GM12875 (cell line): ENCODE results near the gene HOXC9.

Experiments used
- H3K4me3 ChIP-seq: one replicate; pipeline ENCODE4 v1.5.1; 2011; ENCODE audit warnings: low read depth, low read length, control low read depth
- TF ChIP-seq, protein P1 (sequence below): IDR thresholded peaks from 2 replicates; pipeline ENCODE4 v1.5.1; 2011; ENCODE audit warnings: low read depth, mild to moderate bottlenecking, control low read depth, inconsistent platforms, low read length, moderate library complexity, borderline replicate concordance; ENCODE audit not compliant: insufficient read depth

HOXC9 gene

DNA sequence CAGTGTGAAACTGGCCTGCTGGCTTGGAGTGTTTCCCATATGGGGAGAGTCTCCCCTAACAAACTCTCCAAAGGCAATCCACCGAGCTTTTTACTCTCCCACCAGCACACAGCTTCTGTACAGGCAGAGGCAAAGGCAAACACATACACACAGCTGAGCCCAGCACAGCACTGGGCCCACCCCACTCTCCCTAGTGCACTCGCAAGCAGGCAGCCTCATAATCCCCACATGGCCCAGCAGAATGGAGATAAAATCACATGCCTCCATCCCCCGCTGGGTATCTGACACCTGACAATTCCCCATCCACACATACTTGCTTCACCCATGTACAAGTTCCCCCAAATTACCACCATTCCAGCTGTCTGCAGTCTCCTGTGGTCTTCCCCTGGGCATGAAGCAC, 41.8 kb upstream of the HOXC9 start:
- TF ChIP-seq, protein P1, sequence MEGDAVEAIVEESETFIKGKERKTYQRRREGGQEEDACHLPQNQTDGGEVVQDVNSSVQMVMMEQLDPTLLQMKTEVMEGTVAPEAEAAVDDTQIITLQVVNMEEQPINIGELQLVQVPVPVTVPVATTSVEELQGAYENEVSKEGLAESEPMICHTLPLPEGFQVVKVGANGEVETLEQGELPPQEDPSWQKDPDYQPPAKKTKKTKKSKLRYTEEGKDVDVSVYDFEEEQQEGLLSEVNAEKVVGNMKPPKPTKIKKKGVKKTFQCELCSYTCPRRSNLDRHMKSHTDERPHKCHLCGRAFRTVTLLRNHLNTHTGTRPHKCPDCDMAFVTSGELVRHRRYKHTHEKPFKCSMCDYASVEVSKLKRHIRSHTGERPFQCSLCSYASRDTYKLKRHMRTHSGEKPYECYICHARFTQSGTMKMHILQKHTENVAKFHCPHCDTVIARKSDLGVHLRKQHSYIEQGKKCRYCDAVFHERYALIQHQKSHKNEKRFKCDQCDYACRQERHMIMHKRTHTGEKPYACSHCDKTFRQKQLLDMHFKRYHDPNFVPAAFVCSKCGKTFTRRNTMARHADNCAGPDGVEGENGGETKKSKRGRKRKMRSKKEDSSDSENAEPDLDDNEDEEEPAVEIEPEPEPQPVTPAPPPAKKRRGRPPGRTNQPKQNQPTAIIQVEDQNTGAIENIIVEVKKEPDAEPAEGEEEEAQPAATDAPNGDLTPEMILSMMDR: no peak
- H3K4me3 ChIP-seq: no peak overlapping the region

DNA sequence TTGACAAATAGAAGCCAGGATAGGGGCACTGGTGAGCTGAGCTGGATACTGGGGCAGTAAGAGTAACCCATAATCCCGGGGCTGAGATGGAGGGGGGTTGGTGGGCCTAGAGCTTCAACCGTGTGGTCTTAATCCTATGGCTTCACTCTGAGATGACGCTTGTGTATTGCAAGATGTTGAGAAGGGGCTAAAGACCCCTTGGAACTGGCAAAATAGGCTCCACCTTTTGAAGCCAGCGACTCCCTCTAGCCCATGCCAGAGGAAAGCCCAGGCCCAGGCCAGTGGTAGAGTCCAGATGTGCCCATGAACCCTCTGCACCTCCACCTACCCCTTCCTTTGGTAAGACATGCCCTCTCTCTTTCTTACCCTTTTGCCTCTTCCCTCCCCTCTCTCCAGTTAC, 40.6 kb upstream of the HOXC9 start:
- TF ChIP-seq, protein P1: no peak

DNA sequence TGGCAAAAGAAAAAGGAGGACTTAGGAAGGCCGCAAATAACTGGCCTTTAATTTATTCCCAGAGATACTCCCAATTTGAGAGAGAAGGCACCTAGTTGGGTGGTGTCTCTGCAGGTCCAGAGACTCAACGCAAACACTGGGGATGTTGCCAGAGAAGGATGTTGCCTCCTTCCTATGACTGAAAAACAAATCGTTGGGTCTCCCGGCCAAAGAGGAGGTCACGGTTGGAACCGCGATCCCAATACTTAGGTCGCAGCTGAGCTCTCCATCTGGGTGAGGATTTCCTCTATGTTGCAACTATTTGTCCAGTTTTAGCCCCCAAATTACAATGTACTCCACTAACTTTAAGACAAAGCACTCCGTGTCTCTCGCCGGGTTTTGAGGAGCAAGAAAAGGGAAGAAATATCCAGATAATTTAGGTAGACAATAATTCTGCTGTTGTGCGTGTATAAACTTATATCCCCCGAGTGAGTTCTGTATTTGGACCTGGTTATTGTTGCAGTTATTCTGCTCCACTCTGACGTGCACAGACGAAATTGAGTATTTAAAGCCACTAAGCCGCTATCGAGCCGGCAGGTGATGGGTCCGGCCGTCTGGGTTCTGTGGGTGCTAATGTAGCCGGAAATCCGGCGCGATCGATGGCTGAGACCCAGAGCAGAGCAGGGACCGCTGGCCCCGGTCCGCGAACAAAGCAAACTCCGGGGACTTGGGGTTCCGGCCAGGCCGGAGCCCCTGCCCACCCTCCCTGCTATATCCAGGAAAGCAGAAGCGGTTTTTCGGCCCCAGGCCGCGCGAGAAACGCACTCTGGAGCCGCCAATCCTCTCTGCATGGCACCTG, 39.6 kb upstream of the HOXC9 start:
- no peak overlapping the region for H3K4me3 ChIP-seq
- TF ChIP-seq, protein P1: no peak

More for the DNA sequence above, 40.6 kb upstream of the HOXC9 start:
- no peak overlapping the region for H3K4me3 ChIP-seq

DNA sequence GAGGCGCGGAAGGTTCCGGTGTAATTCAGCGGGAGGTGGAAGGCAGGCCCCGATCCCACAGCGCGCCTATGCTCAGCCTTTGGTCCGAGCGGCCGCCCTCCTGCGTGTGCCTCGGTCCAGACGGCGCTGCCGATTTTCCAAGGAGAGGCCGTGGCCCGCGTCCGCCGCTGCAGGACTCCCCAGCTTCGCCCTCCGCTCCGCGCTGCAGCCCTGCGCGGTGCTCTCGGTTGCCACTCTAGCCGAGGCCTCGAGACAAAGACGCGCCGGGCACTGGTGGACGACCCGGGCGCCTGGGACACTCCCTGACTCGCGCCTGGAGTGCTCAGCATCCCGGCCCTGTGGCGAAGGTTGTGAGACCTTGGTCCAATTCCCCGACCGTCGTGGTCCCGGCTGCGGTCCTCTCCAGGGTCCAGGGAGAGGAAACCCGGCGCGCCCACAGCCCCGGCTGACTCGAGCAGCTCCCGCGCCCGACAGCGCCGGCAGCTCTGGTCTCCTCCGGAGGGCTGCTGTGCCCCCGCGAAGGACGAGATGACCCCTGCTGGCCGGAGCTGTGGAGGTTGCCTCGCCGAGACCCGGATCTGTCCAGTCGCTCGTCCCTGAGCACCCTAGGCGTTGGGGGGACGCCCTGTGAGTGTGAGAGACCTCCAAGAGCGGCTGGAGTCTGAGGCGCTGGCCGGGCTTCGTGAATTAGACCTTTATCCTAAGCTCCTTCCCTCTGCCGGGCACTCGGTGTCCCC, 38.8 kb upstream of the HOXC9 start:
- H3K4me3 ChIP-seq: no peak overlapping the region
- TF ChIP-seq, protein P1: no peak

DNA sequence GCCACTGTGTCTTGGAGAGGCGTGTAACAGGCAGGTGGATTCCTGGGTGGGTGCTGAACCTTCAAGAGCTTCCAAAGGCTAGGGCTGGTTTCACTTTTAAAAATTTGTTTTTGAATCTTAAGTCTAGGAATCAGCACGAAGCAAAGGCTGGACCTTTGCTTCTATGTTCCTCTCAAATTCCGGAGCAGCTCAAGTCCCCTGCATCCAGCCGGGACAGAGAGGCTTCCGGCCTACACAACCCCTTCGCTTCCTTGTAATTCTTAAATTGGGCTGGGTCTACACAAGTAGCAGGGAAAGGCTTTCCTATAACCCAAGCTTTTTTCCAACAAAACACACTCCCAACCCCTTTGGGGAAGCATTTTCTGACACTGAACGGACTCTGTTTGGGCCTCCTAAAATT, 37.0 kb upstream of the HOXC9 start:
- TF ChIP-seq, protein P1: no peak
- no peak overlapping the region for H3K4me3 ChIP-seq

DNA sequence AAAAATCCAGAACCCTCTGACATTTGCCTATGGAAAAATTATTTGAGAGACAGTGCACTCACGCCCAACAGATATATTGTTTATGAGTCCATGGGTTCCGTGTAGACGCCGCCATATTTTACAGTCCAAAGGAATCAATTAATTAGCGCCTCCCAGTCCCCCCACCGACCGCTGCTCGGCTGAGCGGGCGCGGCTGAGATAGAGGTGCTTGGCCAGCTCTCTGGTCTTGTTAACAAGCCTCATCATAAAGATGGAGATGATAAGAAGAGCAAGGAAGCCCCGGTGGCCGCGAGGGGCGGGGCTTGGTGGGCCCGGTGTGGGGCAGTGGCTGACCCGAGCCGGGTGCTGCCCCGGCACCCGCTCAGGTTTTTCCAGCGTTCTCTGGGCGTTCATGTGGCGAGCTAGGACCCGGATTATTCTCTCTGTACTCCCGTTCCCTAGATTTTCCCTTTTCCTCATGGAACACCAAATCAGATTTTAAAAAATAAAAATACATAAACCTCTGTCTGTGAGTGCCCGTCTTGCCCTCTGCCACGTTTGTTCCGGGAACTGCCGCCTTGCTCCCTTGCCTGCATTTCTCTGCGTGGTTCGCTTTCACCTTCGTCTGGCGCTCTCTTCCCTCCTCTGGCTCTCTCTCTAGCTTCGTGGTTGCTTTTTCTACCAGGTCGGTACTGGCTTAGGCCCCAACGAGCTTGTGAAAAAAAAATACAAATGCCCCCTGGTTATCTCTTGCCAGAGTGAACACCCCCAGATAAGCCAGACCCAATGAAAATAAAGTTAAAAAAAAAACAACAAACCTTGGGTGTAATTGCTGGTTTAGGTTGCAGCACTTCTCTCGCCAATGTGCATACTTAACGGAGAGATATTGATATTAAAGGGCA, 36.3 kb upstream of the HOXC9 start:
- no peak overlapping the region for H3K4me3 ChIP-seq

More for the DNA sequence above, 36.3 kb upstream of the HOXC9 start:
- TF ChIP-seq, protein P1: no peak
